HPDE6-E6E7 (cell line): Measurements from ENCODE around the gene DNASE2.
"Not testable (repeated sequence)": the region's sequence is repeated elsewhere in the genome, so short reads cannot be mapped to it uniquely, and the experiment has no call there.

Experiments
- DNase-seq: peaks from one replicate; pipeline ENCODE4 v3.0.0; 2011; ENCODE audit warnings: missing footprints; ENCODE audit errors: extremely low spot score

Gene DNASE2

DNA sequence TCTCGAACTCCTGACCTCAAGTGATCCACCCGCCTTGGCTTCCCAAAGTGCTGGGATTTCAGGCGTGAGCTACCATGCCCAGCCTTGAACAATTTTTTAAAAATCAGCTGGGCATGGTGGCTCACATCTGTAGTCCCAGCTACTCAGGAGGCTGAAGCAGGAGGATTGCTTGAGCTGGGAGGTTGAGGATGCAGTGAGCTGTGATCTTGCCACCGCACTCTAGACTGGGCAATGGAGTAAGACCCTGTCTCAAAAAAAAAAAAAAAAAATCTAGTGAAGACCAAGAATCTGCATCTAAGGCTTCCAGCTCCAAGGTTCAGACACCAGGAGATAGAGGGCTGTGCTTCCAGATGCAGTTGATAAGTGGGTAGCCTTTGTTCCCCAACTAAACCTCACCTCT is 17.1 kb downstream of the DNASE2 start:
- DNase-seq = no peak

GRCh38 chr19:12859546-12859945 is 21.7 kb downstream of the DNASE2 start:
- DNase-seq = no peak

- DNase-seq = no peak
These were observed 23.0 kb downstream of the DNASE2 start for GRCh38 chr19:12858041-12858928.

DNA sequence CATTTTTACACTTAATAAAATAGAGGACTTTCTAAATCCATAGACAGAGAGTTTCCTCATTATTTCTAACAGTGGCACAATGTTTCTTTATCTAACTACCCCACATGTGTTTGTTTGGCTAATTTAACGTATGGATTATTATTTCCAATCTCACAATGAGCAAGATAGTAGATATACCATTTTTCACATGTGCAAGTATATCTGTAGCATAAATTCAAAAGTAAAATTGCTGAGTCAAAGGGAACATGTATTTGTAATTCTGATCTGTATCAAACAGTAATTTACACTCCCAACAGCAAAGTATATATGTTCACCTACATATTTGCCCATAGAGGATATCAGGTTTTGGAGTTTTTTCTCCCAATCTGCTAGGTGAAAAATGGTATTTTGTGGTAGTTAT is 24.6 kb downstream of the DNASE2 start:
- DNase-seq = no peak

DNA sequence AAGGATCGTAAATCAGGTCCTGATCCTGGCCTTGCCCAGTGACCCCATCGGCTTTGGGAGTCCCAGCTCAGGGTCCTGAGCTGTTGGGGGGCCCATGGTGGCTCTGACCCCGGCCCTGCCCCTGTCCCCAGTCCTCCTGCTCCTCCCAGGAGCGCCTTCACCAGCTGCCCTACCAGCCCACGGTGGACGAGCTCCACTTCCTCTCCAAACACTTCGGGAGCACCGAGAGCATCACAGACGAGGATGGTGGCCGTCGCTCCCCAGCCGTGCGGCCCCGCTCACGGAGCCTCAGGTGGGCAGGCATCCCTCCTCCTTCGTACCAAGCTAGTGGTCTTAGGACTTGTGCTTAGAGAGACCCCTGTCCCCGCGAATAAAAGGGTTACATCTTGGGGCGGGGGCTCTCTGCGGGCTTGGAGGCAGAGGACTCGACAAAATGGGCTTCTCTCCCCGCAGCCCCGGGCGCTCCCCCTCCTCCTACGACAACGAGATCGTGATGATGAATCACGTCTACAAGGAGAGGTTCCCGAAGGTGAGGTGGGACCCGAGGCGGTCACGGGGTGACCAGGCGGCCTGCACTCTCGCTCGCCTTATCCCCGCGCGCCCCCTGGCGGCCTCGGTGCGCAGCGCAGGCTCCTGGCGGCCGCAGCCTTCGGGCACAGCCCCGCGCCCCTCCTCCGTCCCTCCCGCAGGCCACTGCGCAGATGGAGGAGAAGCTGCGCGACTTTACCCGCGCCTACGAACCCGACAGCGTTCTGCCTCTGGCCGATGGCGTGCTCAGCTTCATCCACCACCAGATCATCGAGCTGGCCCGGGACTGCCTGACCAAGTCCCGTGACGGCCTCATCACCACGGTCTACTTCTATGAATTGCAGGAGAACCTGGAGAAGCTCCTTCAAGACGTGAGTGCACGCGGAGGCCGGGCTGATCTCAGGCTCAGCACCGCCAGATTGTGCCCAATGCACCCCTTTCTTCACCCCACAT is 33.8 kb downstream of the DNASE2 start:
- peak; percentile 87 for DNase-seq

- not testable (repeated sequence) for DNase-seq
These were observed 34.6 kb downstream of the DNASE2 start for GRCh38 chr19:12846613-12847012.

DNA sequence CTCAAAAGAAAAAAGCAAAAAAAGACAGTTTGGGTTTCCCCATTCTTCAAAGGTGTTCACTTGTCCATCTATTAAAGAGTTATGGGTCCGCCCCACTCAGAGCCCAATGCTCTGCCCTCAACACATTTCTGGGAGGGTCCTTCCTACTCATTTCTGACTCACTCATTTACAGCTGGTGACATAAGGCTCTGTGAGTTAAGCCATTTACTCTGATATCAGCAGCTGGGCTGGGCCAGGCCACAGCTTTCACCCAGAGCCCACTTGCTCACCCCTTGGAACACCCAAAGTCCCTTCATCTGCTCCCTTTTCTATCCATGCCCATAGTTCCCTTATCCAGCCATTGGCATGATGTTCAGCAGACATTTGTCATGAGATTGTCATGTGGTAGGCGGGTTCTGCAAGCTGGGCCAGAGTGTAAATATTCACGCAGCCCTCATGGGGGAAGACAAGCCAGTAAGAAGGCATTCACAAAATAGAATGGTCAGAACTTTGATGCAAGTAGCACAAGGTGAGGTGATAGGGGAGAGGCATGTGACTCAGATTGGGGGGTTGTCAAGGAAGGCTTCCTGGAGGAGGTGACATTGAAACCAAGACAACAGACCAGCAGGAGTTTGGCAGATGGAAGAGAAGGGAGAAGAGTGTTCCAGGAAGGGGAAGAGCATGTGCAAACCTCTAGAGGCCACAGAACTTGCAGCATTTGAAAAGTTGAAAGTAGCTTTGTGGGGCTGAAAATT is 37.1 kb downstream of the DNASE2 start:
- DNase-seq = no peak

DNA sequence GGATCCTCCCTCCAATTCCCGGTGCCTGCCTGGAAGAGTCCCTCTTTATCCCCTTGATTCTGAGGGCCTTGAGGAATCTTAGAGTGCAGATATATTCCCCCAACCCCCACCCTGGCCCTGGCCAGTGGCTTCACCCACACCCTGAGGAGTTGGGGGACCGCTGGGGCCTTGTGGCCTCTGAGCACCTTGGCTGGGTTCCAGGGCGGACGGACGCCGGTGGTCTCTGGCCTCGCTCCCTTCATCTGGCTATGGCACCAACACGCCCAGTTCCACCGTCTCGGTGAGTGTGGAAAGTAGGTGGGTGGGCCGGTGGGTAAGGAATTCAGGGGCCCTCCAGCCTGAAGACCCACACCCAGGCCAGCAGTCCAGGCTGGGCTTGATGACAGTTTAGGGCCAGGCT is 37.9 kb downstream of the DNASE2 start:
- no peak for DNase-seq

- no peak for DNase-seq
These were observed 38.7 kb downstream of the DNASE2 start for GRCh38 chr19:12842511-12842910.

GRCh38 chr19:12841094-12841493 is 40.2 kb downstream of the DNASE2 start:
- DNase-seq = no peak

- no peak for DNase-seq
These were observed 40.9 kb downstream of the DNASE2 start for GRCh38 chr19:12840091-12841079.

DNA sequence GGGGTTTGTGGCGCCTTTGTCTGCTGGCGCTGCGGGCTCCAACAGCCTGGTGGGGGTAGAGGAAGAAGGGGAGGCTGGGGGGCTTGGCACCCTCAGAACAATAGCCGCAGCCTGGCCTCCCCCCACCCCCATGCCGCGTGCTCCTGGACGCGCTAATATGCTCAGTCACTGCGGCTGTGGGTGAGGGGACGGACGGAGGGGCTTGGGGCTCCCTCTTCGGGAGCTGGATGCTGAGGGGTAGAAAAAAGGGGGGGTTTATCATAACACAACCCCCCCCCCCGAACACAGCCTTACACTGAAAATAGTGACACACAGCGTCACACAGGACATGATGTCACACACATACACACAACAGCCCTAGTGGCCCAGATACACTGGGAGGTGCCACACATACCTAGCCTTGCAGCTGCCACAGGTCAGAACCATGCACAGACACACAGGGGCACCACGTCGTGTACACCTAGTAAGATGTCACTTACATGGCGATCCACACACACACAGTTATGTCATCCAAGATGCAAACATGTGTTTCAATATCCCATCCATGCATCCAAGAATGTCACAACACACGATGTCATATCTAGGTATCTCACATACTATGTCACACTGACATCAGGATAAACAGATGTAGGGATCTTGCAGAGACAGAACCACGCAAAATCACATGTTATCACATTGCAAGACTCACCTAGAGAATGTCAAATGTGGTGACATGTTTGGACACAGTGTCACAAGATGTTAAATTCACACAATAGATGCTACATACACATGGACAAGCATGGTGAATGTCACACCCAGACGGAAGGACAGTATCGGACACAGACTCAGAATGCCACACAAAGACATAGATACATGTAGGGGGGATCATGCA is 42.1 kb downstream of the DNASE2 start:
- no peak for DNase-seq

- DNase-seq = no peak
These were observed 42.9 kb downstream of the DNASE2 start, which contains the start of gene MAST1 for GRCh38 chr19:12838182-12838885. TSS of gene MAST1 (plus strand) at chr19:12838515. CDS start at chr19:12838573, 58 bp downstream.

GRCh38 chr19:12837225-12837624 is 44.0 kb downstream of the DNASE2 start:
- no peak for DNase-seq

DNA sequence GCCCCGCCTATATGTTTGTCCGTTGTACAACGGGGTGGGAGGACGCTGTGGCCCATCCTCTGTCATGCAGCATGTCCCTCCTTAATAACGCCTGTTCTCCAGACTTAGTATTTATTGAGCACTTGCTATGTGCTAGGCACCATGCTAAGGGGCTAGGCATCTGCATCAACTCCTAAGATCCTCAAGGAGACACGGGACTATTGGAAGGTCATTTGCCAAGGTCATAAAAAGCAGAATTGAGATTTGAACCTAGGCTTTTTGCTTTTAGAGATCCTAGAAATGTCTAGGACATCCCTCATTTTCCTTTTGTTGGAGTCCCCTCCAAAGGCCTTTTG is 44.8 kb downstream of the DNASE2 start:
- DNase-seq = no peak

GRCh38 chr19:12834976-12835757 is 46.1 kb downstream of the DNASE2 start:
- DNase-seq = no peak

DNA sequence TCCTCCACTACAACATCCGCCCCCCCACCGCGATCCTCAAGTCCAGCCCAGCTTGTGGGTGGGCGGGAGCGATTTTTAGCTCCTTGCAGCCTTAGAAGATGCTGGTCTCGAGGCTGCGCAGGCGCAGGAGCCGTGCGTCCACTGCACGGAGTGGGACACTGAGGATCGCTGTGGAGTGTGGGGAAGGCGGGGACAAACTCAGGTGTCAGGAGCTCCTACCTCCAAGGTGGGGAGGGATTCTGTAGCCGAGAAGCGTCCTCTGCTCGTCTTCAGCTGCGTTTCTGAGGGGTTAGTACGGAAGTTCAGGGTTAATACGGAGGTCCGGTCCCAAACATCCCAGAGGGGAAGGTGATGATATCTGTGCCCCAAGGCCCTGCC is 46.7 kb downstream of the DNASE2 start, which contains the start of gene RTBDN:
RTBDN (minus strand) TSS at position 14 of the 378 bp plus-strand sequence. CDS start 4,600 bp downstream, outside the sequence.
- no peak for DNase-seq
